Germinal center (tissue), 1 donor: ENCODE measurements around the gene COMMD10.
"Not testable (repeated sequence)": the region's sequence is repeated elsewhere in the genome, so short reads cannot be mapped to it uniquely, and the experiment has no call there.

Experiments used
- DNase-seq: peaks from one replicate; pipeline ENCODE4 v3.0.0; 2012; ENCODE audit warnings: mixed read lengths, low spot score

COMMD10 gene

GRCh38 chr5:116098998-116099397, 14.2 kb downstream of the COMMD10 start:
- DNase-seq: no peak

GRCh38 chr5:116104941-116105340, 20.1 kb downstream of the COMMD10 start:
- DNase-seq: not testable (repeated sequence)

GRCh38 chr5:116115163-116115562, 30.3 kb downstream of the COMMD10 start:
- DNase-seq: no peak

DNA sequence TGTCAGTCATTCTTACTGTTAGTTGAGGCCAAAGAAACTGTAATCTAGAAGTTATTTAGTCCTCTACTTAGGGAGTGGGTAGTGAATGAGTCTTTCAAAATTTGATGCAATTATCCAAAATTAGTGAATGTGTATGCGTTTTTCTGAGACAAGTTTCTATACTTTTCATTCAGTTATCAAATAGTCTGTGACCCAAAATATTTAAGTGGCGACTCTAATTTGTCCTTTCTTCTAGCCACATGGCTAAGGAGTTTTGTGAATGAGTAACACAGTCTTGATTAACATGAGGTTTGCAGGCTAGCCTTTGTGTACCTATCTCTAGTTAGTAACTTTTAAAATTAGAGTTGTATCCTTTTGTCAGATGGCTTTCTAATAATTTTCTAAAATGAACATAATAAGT, 45.6 kb downstream of the COMMD10 start:
- no peak for DNase-seq

- DNase-seq: no peak
Measured at GRCh38 chr5:116130976-116131375, 46.2 kb downstream of the COMMD10 start.

DNA sequence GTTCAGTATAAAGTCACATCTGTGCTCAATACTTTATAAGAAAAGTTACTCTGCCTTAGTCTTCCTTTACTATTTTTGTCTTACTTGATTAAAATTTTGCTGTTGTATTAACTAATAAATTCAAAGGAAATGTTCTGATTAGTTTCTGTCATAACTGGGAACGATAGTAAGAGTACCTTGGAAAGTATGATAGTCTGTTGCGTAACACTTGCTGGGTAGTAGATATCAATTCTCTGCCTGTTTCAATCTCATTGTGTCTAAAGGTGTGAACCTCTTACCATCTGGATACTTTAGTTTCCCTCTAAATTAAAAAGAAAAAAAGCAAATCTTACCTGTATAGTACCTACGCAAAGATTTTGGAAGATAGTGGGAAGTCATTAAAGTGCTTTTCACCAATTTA, 48.5 kb downstream of the COMMD10 start:
- DNase-seq: no peak

DNA sequence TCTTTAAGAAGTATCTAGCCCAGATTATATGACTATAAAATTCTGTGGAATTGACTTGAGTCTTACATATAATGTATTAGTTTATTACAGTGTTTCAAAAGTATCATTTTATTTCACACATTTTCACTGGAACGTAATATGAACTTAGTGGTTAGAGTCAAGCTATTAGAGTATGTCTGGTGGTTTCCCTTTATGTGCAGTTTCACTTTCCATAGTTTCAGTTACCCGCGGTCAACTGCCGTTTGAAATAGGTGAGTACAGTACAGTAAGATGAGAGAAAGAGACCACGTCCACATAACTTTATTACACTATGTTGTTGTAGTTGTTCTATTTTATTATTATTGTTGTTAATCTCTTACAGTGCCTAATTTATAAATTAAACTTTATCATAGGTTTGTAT, 50.5 kb downstream of the COMMD10 start:
- DNase-seq: no peak

GRCh38 chr5:116137544-116138378, 52.9 kb downstream of the COMMD10 start:
- peak; percentile 25 for DNase-seq

GRCh38 chr5:116142495-116142894, 57.7 kb downstream of the COMMD10 start:
- no peak for DNase-seq

DNA sequence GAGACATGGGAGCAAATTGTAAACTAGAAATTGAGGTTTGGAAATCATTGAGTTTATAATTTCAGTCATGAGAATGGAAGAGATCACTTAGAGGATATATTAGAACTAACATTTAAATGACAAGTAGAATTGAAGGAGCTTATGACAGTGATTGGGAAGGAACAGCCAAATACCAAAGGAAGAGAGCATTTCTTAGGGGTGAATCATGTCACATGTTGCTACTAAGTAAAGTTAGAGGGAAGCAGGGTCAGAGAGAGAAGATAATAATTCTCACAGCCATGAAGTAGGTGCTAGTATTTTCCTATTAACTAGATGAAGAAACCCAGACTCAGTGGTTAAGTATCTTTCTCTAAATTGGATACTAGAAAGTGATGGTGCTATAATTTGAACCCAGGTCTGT, 59.3 kb downstream of the COMMD10 start:
- no peak for DNase-seq

DNA sequence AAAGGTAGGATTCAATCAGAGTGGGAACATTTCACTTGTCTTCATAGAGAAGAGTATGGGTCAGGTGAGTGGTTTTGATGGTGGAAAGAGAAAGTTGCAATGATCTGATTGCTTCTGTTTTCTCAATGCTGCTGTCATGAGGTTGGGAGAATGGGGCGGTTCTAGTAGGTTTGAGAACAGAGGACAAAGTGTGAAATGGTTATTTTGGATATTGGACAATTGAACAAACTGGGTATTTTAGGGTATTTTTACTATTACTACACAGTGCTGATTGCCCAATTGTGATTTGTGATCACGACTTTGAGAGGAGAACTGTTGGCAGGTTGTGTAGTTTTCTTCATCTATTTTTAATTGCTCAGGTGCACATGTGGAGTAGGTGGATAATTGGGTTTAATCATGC, 60.2 kb downstream of the COMMD10 start:
- no peak for DNase-seq

GRCh38 chr5:116145416-116145815, 60.6 kb downstream of the COMMD10 start:
- DNase-seq: no peak

GRCh38 chr5:116152169-116152568, 67.3 kb downstream of the COMMD10 start:
- DNase-seq: no peak

DNA sequence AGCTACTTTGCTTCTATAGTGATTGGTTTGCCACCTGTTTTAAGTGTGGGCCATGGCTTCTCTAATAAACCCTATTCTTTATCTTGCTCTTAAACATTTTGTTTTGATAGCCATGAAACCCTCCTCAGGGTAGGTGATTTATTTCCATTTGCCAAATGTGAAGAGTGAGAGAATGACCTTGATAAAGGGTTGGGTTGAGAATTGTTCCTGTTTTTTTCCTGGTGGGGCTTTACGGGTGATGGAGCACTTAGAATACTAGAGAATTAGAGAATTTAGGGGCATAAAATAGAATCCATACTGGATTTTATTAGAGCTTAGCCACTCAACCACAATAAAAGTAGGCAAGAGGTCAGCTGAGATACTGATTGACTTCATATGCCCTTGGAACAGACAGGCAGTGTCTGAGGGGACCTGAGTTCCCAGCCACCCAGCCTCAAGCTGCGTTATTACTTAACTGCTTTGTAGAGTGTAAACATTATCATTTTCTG, 68.9 kb downstream of the COMMD10 start:
- no peak for DNase-seq

DNA sequence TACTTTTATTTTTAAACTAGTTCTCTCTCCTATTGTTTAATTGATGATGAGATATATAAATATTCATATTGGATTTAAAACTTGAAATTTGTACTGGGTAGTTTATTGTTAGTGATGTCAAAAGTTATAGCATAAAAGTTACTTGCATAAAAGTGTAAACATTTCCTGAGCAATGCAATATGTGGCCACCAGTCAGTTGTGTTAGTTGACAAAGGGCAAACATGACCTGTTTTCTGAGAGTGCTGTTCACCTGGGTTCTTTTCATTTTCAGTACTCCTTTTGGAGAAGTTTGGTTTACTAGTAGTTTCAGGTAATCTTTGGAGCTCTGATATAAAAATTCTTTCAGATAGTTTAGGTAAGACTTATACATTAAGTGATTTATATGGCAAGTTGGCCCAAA, 69.4 kb downstream of the COMMD10 start:
- no peak for DNase-seq

GRCh38 chr5:116154931-116155330, 70.1 kb downstream of the COMMD10 start:
- no peak for DNase-seq

DNA sequence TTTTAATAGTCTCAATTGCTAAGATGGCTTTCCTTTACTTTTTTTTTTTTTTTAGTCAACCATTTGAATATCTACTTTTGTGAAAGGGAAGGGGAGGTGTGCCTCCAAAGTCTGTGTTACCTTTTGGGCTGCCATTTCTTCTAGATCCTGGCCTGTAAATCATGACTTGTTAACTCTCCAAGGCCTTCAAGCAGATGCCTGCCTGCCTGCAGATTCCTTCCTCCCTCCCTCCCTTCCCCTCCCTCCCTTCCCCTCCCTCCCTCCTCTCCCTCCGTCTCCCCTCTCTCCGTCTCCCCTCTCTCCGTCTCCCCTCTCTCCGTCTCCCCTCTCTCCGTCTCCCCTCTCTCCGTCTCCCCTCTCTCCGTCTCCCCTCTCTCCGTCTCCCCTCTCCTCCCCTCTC, 73.1 kb downstream of the COMMD10 start:
- DNase-seq: no peak

DNA sequence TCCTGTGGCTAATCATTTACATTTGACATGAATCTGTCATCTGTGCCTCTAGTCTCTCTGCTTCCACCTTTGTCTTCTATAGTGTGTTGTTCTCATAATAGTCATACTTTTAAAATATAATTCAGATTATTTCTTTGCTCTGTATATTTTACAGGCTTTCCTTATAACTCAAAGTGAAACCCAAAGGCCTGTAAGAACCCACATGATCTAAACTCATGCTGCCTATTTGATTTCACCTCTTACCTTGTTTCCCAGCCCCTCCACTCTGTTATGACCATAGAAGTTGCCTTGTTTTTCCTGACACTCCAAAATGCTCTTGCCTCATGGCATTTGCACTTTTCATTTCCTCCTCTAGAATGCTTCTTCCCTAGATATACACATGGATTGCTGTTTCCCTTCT, 74.2 kb downstream of the COMMD10 start:
- no peak for DNase-seq

GRCh38 chr5:116174111-116174510, 89.3 kb downstream of the COMMD10 start:
- DNase-seq: no peak

DNA sequence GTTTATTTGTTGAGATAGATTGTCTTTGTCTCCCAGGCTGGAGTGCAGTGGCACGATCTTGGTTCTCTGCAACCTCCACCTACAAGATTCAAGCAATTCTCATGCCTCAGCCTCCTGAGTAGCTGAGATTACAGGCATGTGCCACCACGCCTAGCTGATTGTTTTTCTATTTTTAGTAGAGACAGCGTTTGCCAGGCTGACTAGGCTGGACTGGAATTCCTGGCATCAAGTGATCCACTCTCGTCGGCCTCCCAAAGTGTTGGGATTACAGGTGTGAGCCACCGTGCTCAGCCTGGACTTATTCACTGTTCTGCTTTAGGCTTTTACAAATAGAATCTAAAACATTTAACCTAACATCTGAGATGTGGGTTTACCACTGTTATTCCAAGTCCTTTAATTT, 91.3 kb downstream of the COMMD10 start:
- DNase-seq: no peak

- no peak for DNase-seq
Measured at GRCh38 chr5:116178925-116179324, 94.1 kb downstream of the COMMD10 start.

- DNase-seq: no peak
Measured at GRCh38 chr5:116209166-116209565, 124.3 kb downstream of the COMMD10 start.

DNA sequence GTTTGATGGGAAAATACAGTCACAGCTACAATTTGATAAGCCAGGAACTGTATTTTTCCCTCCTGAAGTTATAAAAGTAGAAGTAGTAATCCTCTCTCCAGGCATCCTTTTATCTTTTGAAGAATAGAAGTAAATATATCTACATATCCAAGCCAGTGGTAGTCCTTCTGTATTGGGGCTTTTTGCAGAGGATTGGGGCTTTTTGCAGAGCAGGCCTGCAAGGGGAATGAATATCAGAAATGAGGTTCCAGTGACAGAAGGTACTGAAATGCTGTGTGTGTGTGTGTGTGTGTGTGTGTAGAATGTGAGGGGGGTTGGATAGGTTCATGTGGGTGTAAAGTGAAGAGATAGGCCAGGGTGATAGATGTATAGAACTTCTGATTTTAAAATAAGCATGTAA, 127.4 kb downstream of the COMMD10 start:
- no peak for DNase-seq

DNA sequence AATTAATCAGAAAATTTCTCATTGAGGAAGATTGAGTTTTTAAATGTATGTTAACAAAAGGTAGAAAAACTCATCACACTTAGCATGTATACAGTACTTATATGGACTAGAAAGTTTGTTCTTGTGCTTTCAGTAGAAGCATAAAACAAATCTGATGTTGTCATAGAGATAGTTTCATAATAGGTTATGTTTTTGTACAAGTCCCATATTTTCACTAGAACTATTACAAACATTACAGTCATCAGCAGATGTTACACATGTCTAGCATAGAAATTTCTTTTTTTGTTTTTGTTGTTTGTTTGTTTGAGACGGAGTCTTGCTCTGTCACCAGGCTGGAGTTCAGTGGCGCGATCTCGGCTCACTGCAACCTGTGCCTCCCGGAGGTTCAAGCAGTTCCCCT, 131.4 kb downstream of the COMMD10 start:
- DNase-seq: no peak
